HG02610 (cell line): ENCODE data around the gene COL6A5.

Source experiments
- ATAC-seq: cut with Tn5 transposase; IDR thresholded peaks from one replicate; pipeline ENCODE4 v1.9.1; 2021; ENCODE audit warnings: mild to moderate bottlenecking, moderate library complexity; ENCODE audit not compliant: unreplicated experiment

COL6A5 gene

GRCh38 chr3:130516645-130517512 lies 171.4 kb downstream of the COL6A5 start, which contains the start of gene COL6A6:
COL6A6 (plus strand) TSS chr3:130517177; CDS start chr3:130560365, 43,188 bp downstream.
- no peak for ATAC-seq

GRCh38 chr3:130517602-130518001 lies 172.1 kb downstream of the COL6A5 start:
- no peak for ATAC-seq

- no peak for ATAC-seq
These were observed 174.3 kb downstream of the COL6A5 start for GRCh38 chr3:130519754-130520153.

- ATAC-seq = no peak
These were observed 176.9 kb downstream of the COL6A5 start for GRCh38 chr3:130522399-130522798.

- ATAC-seq = no peak
These were observed 182.0 kb downstream of the COL6A5 start for GRCh38 chr3:130527426-130527825.

- ATAC-seq = no peak
These were observed 182.6 kb downstream of the COL6A5 start for GRCh38 chr3:130528120-130528519.

- ATAC-seq = no peak
These were observed 184.2 kb downstream of the COL6A5 start for GRCh38 chr3:130529486-130530215.

- no peak for ATAC-seq
These were observed 187.8 kb downstream of the COL6A5 start for GRCh38 chr3:130533247-130533646.
